Sciatic nerve (tissue), 2 donors: Measurements from ENCODE around the gene STRN3. TPM values are rescaled to one million over a fixed set of nuclear protein-coding genes. Genes with fewer than 3 reads are reported as not detected.
"Not testable (repeated sequence)": the region's sequence is repeated elsewhere in the genome, so short reads cannot be mapped to it uniquely, and the experiment has no call there.

Experiments used
- ATAC-seq: fragments of 200-7000 bp; cut with Tn5 transposase; one replicate; pipeline ENCODE4 v1.9.1; 2020; ENCODE audit warnings: mild to moderate bottlenecking, moderate library complexity
- DNase-seq: peaks from one replicate; pipeline ENCODE4 v3.0.0-alpha.2; 2020; ENCODE audit warnings: low spot score
- intact Hi-C: fragments of 100-400 bp; cut with DNase I; formaldehyde crosslinking; loops from one replicate; pipeline ENCODE4 v1.14.2; 2022
- total RNA-seq: library from RNA; stranded (reverse); fragmentation: NEBNext Ultra II Directional; extraction: Animal tissue kit (Norgen Biotek cat#: 25700); gene quantifications from one replicate; pipeline ENCODE4 v1.2.1, GENCODE V29; 2021
- donor health status: DM: no; HTN: no; CAD: no.
- donor health status: DM: no; HTN: no; CAD: no.

The STRN3 gene
- total RNA-seq, 1 donor from 2014 or later: 50.1 TPM

- intact Hi-C loops: no loop called here
- no peak for ATAC-seq
- no peak for DNase-seq
These were observed 45.2 kb downstream of the STRN3 start for GRCh38 chr14:30980980-30981379.

- peak; percentile 77 for ATAC-seq
- DNase-seq, intact Hi-C loops: not testable (repeated sequence)
These were observed 46.0 kb downstream of the STRN3 start for GRCh38 chr14:30980106-30980704.

GRCh38 chr14:30977752-30978151 lies 48.4 kb downstream of the STRN3 start:
- no peak for ATAC-seq

GRCh38 chr14:30974628-30975027 lies 51.6 kb downstream of the STRN3 start:
- ATAC-seq (peak; percentile 24), DNase-seq (no peak)
- intact Hi-C loops: no loop called here

More at GRCh38 chr14:30977752-30978151, 48.4 kb downstream of the STRN3 start:
- intact Hi-C loops: no loop called here
- DNase-seq: no peak

GRCh38 chr14:30972882-30973582 lies 53.1 kb downstream of the STRN3 start:
- no peak for ATAC-seq
- intact Hi-C loops: no loop called here
- no peak for DNase-seq

- ATAC-seq, DNase-seq, intact Hi-C loops: not testable (repeated sequence)
These were observed 54.0 kb downstream of the STRN3 start for GRCh38 chr14:30972036-30972732.

- intact Hi-C loops: no loop called here
- DNase-seq (no peak), ATAC-seq (no peak)
These were observed 54.6 kb downstream of the STRN3 start for GRCh38 chr14:30971586-30971985.

- intact Hi-C loops, DNase-seq, ATAC-seq: not testable (repeated sequence)
These were observed 56.4 kb downstream of the STRN3 start for GRCh38 chr14:30969796-30970195.

GRCh38 chr14:30967364-30968098 lies 58.6 kb downstream of the STRN3 start:
- ATAC-seq, intact Hi-C loops, DNase-seq: not testable (repeated sequence)

GRCh38 chr14:30966415-30967363 lies 59.5 kb downstream of the STRN3 start:
- ATAC-seq: no peak
- intact Hi-C loops: no loop called here

GRCh38 chr14:30965861-30966260 lies 60.3 kb downstream of the STRN3 start:
- intact Hi-C loops, DNase-seq, ATAC-seq: not testable (repeated sequence)

More at GRCh38 chr14:30966415-30967363, 59.5 kb downstream of the STRN3 start:
- DNase-seq: no peak

- intact Hi-C loops, ATAC-seq: not testable (repeated sequence)
These were observed 63.6 kb downstream of the STRN3 start for GRCh38 chr14:30962537-30962936.

GRCh38 chr14:30961330-30961729 lies 64.8 kb downstream of the STRN3 start:
- intact Hi-C loops: no loop called here
- ATAC-seq (no peak), DNase-seq (no peak)

More at GRCh38 chr14:30962537-30962936, 63.6 kb downstream of the STRN3 start:
- DNase-seq: not testable (repeated sequence)

GRCh38 chr14:30960216-30960615 lies 66.0 kb downstream of the STRN3 start:
- intact Hi-C loops: no loop called here
- no peak for ATAC-seq
- DNase-seq: no peak

GRCh38 chr14:30958555-30959407 lies 67.4 kb downstream of the STRN3 start:
- ATAC-seq (no peak), DNase-seq (no peak)
- intact Hi-C loops: no loop called here

- intact Hi-C loops: no loop called here
- ATAC-seq (no peak), DNase-seq (no peak)
These were observed 68.3 kb downstream of the STRN3 start for GRCh38 chr14:30957813-30958370.

GRCh38 chr14:30949651-30950050 lies 76.5 kb downstream of the STRN3 start:
- no peak for DNase-seq
- no peak for ATAC-seq
- intact Hi-C loops: no loop called here
